A549 (cell line): Measurements from ENCODE around the gene CCSAP.

Experiments used
- CEBPB ChIP-seq, 2 experiments: fragments of >200 bp in 1 of 2; sonication (Bioruptor Twin) in 1 of 2; formaldehyde crosslinking in 1 of 2; IDR thresholded peaks; 2 replicates each; pipeline ENCODE4 v1.6.1; 2012 to 2016
- CHD2 ChIP-seq: fragments of 150-350 bp; IDR thresholded peaks from 2 replicates; pipeline ENCODE4 v1.6.1; 2014; ENCODE audit warnings: low read length; ENCODE audit not compliant: partially characterized antibody
- EHMT2 ChIP-seq: fragments of 200-600 bp; sonication (generic); IDR thresholded peaks from 2 replicates; pipeline ENCODE4 v1.6.1; 2016; ENCODE audit warnings: antibody characterized with exemption, low read depth, mild to moderate bottlenecking, moderate library complexity
- EP300 ChIP-seq, 2 experiments: fragments of >200 bp; sonication (Bioruptor Twin); formaldehyde crosslinking; IDR thresholded peaks; 2 replicates in 1 of 2; 3 replicates in 1 of 2; pipeline ENCODE4 v1.6.1; 2016 to 2017
- HOXA7 ChIP-seq: fragments of 250-450 bp; sonication (Bioruptor Pico); IDR thresholded peaks from 2 replicates; pipeline ENCODE4 v1.5.0; 2020; ENCODE audit warnings: mild to moderate bottlenecking, moderate library complexity
- MAFK ChIP-seq: fragments of 450-650 bp; IDR thresholded peaks from 2 replicates; pipeline ENCODE4 v1.6.1; 2014; ENCODE audit not compliant: partially characterized antibody
- MYC ChIP-seq: IDR thresholded peaks from 2 replicates; pipeline ENCODE4 v1.6.1; 2012; ENCODE audit warnings: mild to moderate bottlenecking, inconsistent platforms, low read length, improper control_type of control experiment, borderline replicate concordance
- POLR2A ChIP-seq: IDR thresholded peaks from 2 replicates; pipeline ENCODE4 v1.6.1; 2012; ENCODE audit warnings: mild to moderate bottlenecking, low read length
- RCOR1 ChIP-seq: fragments of 150-350 bp; IDR thresholded peaks from 2 replicates; pipeline ENCODE4 v1.6.1; 2014; ENCODE audit warnings: antibody characterized with exemption, low read length, low read depth
- RFX5 ChIP-seq: fragments of 450-650 bp; IDR thresholded peaks from 2 replicates; pipeline ENCODE4 v1.7.1; 2014; ENCODE audit warnings: antibody characterized with exemption, mild to moderate bottlenecking, moderate library complexity
- TP53 ChIP-seq: fragments of 250-450 bp; sonication (Bioruptor Pico); IDR thresholded peaks from 2 replicates; pipeline ENCODE4 v1.5.0; 2021; ENCODE audit warnings: mild to moderate bottlenecking, moderate library complexity
- TF ChIP-seq, protein P1 (sequence below): fragments of >200 bp; sonication (Bioruptor Twin); formaldehyde crosslinking; IDR thresholded peaks from 3 replicates; pipeline ENCODE4 v1.5.1; 2016
- TF ChIP-seq, protein P2 (sequence below): IDR thresholded peaks from 2 replicates; pipeline ENCODE4 v1.6.1; 2012
- TF ChIP-seq, protein P3 (sequence below): fragments of 200-600 bp; sonication (generic); IDR thresholded peaks from 2 replicates; pipeline ENCODE4 v1.6.1; 2016; ENCODE audit warnings: antibody characterized with exemption, mild to moderate bottlenecking, moderate library complexity

DNA sequence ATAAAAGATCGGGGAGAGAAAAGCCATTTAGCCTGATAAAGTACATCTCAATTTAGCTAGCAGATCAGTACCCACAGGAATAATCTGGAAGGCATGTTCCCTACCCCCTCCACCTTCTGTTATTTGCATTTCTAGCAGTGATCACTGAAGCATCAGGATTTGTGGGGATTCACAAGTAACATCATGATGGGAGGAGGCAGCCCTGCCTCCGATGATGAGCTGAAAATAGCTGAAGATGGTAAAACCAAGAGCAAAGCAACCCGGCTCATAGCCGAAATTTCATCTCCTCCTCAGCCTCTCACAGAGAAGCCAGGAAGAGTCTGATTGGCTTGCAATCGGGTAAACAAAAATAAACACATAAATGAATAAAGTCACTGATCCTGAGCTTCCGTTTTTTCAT, 2.4 kb downstream of the CCSAP start:
- TF ChIP-seq, protein P1, sequence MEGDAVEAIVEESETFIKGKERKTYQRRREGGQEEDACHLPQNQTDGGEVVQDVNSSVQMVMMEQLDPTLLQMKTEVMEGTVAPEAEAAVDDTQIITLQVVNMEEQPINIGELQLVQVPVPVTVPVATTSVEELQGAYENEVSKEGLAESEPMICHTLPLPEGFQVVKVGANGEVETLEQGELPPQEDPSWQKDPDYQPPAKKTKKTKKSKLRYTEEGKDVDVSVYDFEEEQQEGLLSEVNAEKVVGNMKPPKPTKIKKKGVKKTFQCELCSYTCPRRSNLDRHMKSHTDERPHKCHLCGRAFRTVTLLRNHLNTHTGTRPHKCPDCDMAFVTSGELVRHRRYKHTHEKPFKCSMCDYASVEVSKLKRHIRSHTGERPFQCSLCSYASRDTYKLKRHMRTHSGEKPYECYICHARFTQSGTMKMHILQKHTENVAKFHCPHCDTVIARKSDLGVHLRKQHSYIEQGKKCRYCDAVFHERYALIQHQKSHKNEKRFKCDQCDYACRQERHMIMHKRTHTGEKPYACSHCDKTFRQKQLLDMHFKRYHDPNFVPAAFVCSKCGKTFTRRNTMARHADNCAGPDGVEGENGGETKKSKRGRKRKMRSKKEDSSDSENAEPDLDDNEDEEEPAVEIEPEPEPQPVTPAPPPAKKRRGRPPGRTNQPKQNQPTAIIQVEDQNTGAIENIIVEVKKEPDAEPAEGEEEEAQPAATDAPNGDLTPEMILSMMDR = no peak
- TF ChIP-seq CEBPB (IDR thresholded peaks at IDR 0.05) = no peak
- no peak for TF ChIP-seq RFX5
- TF ChIP-seq MYC = no peak
- no peak for TF ChIP-seq RCOR1
- TF ChIP-seq EP300 (IDR thresholded peaks at IDR 0.05) = no peak
- TF ChIP-seq, protein P2, sequence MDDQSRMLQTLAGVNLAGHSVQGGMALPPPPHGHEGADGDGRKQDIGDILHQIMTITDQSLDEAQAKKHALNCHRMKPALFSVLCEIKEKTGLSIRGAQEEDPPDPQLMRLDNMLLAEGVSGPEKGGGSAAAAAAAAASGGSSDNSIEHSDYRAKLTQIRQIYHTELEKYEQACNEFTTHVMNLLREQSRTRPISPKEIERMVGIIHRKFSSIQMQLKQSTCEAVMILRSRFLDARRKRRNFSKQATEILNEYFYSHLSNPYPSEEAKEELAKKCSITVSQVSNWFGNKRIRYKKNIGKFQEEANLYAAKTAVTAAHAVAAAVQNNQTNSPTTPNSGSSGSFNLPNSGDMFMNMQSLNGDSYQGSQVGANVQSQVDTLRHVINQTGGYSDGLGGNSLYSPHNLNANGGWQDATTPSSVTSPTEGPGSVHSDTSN = no peak
- TF ChIP-seq, protein P3, sequence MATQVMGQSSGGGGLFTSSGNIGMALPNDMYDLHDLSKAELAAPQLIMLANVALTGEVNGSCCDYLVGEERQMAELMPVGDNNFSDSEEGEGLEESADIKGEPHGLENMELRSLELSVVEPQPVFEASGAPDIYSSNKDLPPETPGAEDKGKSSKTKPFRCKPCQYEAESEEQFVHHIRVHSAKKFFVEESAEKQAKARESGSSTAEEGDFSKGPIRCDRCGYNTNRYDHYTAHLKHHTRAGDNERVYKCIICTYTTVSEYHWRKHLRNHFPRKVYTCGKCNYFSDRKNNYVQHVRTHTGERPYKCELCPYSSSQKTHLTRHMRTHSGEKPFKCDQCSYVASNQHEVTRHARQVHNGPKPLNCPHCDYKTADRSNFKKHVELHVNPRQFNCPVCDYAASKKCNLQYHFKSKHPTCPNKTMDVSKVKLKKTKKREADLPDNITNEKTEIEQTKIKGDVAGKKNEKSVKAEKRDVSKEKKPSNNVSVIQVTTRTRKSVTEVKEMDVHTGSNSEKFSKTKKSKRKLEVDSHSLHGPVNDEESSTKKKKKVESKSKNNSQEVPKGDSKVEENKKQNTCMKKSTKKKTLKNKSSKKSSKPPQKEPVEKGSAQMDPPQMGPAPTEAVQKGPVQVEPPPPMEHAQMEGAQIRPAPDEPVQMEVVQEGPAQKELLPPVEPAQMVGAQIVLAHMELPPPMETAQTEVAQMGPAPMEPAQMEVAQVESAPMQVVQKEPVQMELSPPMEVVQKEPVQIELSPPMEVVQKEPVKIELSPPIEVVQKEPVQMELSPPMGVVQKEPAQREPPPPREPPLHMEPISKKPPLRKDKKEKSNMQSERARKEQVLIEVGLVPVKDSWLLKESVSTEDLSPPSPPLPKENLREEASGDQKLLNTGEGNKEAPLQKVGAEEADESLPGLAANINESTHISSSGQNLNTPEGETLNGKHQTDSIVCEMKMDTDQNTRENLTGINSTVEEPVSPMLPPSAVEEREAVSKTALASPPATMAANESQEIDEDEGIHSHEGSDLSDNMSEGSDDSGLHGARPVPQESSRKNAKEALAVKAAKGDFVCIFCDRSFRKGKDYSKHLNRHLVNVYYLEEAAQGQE = no peak
- no peak for TF ChIP-seq CHD2
- no peak for TF ChIP-seq POLR2A
- no peak for TF ChIP-seq MAFK
- TF ChIP-seq EHMT2 = no peak
- TF ChIP-seq TP53 (CRISPR knock-in tag) = no peak
- no peak for TF ChIP-seq HOXA7 (CRISPR knock-in tag)
